IPS-18c (cell line): ENCODE data around the gene TMEM81.
A peak's percentile ranks its signal among the peaks of the same experiment; 100 is the strongest.

Source experiments
- H3K4me3 ChIP-seq: 2 replicates; pipeline ENCODE4 v1.7.0; 2013; ENCODE audit warnings: low read depth, mild to moderate bottlenecking, low read length, moderate library complexity; ENCODE audit not compliant: insufficient read depth
- H3K9me3 ChIP-seq: one replicate; pipeline ENCODE4 v1.6.1; 2013; ENCODE audit warnings: mild to moderate bottlenecking, low read length, moderate library complexity; ENCODE audit not compliant: control insufficient read depth, insufficient read depth

Gene TMEM81

DNA sequence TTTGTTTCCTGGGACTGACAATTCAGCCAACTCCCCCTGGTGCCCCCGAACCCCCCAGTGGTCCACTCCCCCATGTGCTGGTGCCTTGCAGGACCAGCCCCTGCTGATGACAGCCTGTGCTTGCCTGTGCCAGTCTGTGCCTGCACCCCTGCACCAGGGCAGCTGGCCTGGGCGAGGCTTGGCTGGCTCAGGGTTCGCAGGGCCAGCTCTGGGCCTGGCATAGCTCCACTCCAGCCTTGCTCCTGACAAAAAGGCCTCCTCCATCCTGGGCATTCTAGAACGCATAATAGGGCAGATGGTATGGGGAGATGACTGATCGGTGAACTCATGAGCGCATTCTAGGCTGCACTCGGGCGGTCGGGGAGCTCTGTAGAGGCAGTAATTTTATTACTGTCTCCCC is 35.9 kb downstream of the TMEM81 start:
- H3K9me3 ChIP-seq, result no peaks in the 10 kb centered on the region
- H3K4me3 ChIP-seq, result no peak overlapping the region

DNA sequence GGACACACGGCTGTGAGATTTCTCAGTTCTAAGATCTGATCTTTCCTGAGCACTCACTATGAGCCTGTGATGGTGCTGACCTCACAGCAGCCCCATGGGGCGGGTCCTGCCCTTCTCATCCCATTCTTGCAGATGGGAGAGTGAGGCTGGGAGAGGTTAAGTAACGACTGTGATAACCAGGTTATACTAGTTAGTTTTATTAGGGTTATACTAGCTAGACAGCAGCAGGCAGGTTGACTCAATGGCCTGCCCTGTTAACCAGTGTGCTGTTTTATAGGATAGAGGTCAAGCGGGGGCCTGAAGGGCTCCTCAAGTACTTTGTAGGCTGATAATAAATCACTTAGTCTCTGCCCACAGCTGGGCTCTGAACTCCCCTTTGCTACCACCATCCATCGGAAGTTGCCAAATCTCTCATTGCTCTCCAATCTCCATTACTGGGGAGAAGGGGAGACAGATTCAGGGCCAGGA is 36.5 kb downstream of the TMEM81 start:
- Histone ChIP-seq H3K4me3 (no peak overlapping the region), H3K9me3 (no peaks in the 10 kb centered on the region)

DNA sequence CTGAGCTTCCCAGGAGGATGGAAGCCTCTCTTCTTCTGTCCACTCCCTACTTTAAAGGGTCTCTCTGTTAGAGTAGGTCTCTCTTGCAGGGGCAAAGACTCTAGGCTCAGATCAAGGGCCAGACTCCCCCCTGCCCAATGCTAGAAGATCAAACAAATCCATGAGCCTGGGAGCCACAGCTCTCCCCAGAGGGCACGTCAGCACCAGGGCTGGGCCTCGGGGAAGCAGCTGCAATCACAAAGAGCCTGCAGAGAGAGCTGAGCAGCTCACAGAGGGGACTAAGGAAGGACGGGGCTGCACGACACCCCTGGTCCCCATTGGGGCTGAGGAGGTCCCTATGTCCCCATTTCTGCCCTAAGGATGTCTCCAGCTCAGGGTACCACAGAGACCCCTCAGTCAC is 37.4 kb downstream of the TMEM81 start:
- Histone ChIP-seq H3K9me3 (no peaks in the 10 kb centered on the region), H3K4me3 (no peak overlapping the region)

DNA sequence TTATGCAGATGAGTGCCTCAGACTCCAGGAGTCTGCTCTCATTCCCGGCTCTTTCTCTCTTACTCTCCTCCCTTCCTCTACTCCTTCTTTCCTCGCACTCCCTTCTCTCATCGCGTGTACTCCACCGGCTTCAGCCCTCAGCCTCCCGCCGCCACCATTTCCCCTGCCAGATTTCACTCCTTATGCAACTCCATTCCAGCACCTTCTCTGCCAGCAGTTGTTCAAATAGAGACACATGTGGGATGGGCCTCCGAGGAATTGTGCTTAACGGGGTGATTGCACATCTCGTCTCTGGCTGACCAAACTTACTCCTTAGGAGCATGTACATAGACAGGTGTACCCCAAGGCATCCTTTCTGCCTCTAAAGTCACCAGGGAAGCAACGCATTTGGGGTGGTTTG is 39.1 kb downstream of the TMEM81 start:
- Histone ChIP-seq H3K4me3 (no peak overlapping the region), H3K9me3 (no peaks in the 10 kb centered on the region)

DNA sequence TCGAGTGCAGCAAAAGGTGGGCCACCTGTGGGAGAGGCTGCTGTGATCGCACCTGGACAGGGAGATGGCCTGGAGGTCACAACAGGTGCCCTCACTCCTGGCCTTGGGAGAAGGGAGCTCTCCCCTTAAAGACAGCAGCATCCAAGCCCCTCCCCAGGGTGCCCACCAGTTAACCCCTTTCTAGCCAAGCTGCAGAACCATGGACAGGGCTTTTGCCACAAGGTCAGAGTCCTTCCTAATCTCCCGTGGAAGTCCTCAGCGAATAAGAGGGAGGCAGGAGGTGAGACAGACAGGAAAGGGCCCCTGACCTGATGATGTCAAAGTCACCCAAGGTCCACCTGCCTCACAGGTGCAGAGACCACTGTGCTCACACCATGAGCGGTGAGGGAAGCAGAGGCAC is 39.5 kb downstream of the TMEM81 start:
- H3K9me3 ChIP-seq, result no peaks in the 10 kb centered on the region
- H3K4me3 ChIP-seq, result no peak overlapping the region

DNA sequence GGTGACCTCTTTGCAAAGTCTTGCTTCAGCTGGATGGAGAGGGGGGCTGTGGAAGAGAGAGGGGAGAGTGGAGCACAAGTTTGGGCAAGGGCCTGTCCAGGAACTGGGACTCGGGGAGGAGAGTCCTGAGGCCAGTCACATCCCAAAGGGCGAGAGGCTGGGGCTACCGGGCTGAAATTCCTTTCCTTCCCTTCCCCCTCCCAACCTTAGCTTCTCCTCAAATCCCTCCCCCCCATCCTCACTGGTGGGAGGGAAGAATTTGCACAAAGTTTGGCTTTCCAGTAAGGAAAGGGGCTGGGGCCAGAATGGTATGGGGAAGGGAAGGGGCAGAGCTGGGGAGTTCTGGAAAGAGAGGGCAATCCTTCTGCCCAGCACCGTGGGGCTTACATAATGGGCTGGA is 40.4 kb downstream of the TMEM81 start:
- no peak overlapping the region for H3K4me3 ChIP-seq
- H3K9me3 ChIP-seq, result no peaks in the 10 kb centered on the region

DNA sequence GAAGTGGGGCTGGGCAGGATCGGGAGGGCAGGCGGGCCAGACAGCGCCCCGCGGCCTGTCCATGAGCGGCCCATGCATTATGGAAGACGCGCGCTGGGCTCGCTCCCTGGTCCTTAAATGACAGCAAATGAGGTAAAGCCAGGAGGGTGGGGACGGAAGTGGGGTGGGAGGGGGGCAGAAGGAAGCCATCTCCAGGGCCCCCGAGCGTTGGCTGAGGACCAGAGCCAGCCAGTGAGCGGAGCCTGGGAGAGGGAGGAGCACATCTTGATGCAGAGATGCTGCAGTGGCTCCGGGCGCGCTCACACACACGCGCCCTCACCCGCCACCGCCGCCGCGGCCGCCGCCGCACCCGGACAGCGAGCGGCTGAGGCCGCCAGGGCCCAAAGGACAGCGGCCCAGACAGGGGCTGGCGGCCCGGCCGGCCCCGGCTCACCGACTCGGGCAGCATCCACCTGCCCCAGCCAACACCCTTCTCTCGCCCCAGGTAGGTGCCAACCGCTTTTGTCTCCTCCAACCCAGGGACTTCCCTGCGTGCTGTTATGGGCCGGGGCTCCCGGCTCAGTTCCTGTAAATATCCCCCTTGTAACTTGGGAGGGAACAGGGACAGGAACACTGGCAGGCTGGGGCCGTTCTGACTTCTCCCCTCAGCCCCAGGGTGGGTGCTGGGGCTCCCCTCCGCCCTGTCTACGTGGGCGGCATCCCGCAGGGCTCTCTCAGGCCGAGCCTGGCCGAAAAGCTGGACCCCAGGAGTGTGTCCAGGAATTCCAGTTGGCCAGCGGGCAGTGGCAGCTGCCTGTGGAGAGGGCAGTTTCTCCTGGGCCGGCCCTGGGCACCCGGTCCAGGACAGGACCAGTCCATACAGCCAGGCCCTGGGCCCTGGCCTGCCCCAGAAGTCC is 41.1 kb downstream of the TMEM81 start, which contains the start of gene CNTN2:
TSS of gene CNTN2 (plus strand) at position 302 of the 896 bp plus-strand sequence. CDS start 9,974 bp downstream, outside the sequence.
- Histone ChIP-seq H3K9me3 (no peaks in the 10 kb centered on the region), H3K4me3 (peak within 1 kb of the TSS; percentile 20; the same call in 1 of the 2 replicates)

DNA sequence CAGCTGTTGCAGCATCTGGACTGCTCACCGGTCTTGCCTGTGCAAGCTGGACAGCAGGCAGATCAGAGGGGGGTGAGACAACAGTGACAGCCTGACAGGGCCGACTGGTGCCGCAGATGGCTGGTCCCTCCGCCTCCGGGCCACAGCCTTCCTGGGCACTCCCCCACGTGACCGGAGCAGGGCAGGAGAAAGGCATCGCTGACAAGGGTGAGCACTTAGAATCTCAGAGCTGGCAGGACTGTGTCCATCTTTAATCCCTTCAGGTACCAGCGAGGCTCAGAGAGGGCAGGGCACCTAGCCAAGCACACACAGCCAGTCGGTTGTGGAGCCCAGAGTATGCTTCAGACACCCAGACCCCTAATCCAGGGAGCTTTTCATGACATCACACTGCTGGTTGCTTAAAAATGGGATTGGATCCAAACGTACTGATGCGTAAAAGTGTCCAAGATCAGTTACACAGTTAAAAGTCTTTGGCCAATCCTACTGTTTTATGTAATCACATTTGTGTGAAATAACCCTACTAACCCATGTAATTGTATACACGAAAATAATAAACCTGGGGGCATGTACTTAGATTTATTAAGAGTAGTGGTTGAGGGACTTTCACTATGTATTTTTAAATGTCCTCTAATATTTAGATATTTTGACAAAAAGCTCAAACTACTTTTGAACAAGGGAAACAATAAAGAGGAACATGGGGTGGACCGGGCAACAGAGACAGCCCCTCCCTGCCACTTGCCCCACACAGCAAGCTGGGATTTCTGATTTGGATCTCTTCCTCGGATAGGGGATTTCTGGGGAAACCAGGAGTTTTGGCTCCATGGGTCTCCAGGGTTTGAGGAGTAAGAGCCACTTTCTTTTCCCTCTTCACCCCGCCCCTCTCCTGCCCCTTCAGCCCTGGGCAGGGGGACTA is 42.0 kb downstream of the TMEM81 start:
- Histone ChIP-seq H3K4me3 (no peak overlapping the region), H3K9me3 (no peaks in the 10 kb centered on the region)

DNA sequence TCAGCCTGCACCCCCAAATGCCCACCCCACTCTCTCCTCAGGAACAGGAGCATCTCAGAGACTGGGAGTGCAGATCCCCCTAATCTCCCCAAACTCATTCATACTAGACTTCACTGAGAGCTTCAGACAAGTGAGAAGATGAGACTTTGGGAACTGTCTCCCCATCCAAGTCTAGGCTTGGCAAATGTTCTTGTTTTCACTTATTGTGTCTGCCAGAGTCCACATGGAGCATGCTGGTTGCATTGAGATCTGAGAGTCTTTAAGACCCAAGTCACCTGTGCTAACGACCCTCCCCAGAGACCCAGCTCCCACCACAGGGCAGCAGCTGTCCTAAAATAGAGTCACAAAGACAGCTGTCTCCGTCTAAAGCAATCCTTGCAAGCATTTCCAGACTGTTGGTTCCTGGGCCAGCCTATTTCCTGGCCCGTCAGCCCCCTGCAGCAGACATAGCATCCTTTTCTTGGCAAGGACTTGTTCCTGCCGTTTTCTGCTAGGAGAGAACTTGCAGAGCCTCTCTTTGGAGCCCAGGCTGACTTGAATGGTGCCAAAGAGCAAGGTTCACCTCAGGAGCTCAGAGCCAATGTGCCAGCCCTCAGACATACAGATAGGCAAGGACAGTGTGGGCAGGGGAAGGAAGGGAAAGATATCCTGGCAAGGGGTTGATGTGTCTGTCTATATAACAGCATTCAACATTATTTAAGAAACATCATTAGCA is 43.1 kb downstream of the TMEM81 start:
- Histone ChIP-seq H3K4me3 (no peak overlapping the region), H3K9me3 (no peaks in the 10 kb centered on the region)

DNA sequence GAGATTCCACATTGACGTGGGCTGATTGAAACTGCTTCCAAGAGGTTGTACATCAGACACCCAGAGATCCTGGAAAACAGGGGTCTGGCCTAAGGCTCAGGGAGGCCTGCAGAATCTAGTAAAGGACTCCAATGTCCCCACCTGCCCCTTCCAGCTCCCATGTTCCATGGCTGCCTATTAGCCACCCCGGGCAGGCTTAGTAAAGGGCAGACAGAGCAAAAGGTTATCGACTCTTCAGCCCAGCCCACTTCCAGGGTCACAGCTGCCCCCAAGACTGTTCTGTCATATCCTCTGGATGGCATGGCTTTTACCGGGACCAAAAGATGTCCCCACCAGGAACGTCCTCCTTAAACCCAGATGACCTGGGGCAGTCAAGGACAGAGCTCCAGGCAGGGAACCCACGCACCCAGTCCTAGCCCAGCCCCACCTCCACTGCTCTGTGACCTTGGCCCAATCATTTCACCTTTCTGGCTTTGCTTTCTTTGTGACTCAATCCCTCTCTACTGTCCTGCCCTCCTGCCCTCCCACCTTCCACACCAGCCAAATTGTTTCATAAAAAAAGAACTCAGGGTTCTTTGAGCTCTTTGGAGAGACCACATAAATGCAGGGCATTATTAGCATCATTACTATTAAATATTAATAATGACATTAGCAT is 46.0 kb downstream of the TMEM81 start:
- H3K9me3 ChIP-seq, result peaks cover 2% of the 10 kb centered on the region
- no peak overlapping the region for H3K4me3 ChIP-seq

DNA sequence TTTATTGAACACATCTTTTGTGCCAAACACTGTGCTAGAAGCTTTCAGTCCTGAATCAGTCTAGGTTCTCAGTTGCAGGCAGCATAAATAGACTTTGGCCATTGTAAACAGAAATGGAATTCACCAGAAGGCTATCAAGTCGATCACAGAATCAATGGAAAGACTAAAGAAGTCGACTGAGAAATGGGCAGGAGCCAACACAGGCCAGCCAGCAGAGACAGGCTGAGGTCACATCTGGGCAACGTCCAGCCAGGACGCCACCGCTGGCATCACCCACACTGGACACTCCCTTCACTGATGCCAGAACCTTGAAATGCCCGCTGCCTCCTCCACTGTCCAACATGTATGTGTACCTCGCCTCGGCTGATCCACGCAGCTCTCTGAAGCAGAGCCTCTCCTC is 46.7 kb downstream of the TMEM81 start:
- no peak overlapping the region for H3K4me3 ChIP-seq
- H3K9me3 ChIP-seq, result peaks cover 2% of the 10 kb centered on the region
